HUES48 (cell line): Measurements from ENCODE around the gene TOMM70.
"Not testable (repeated sequence)": the region's sequence is repeated elsewhere in the genome, so short reads cannot be mapped to it uniquely, and the experiment has no call there.

Experiments used
- H3K27ac ChIP-seq: one replicate; pipeline ENCODE4 v1.7.0; 2013; ENCODE audit warnings: low read depth, low read length, inconsistent platforms
- H3K27me3 ChIP-seq: 2 replicates; pipeline ENCODE4 v1.6.1; 2013; ENCODE audit warnings: mild to moderate bottlenecking, low read length; ENCODE audit not compliant: control insufficient read depth, insufficient read depth
- H3K36me3 ChIP-seq: 2 replicates; pipeline ENCODE4 v1.6.1; 2013; ENCODE audit warnings: low read length; ENCODE audit not compliant: control insufficient read depth, insufficient read depth
- H3K4me1 ChIP-seq: 2 replicates; pipeline ENCODE4 v1.6.1; 2013; ENCODE audit warnings: mild to moderate bottlenecking, low read length; ENCODE audit not compliant: control insufficient read depth, insufficient read depth
- H3K4me3 ChIP-seq: 2 replicates; pipeline ENCODE4 v1.5.1; 2013; ENCODE audit warnings: mild to moderate bottlenecking, low read depth, low read length
- H3K9ac ChIP-seq: 2 replicates; pipeline ENCODE4 v1.6.1; 2013; ENCODE audit warnings: mild to moderate bottlenecking, low read depth, low read length, moderate library complexity
- H3K9me3 ChIP-seq: 2 replicates; pipeline ENCODE4 v1.6.1; 2013; ENCODE audit warnings: low read length; ENCODE audit not compliant: control insufficient read depth, insufficient read depth

The TOMM70 gene

GRCh38 chr3:100361897-100362296, 39.0 kb downstream of the TOMM70 start:
- Histone ChIP-seq H3K9ac (no peak overlapping the region), H3K4me1 (no peaks in the 10 kb centered on the region), H3K9me3 (no peaks in the 10 kb centered on the region), H3K27ac (no peak overlapping the region), H3K27me3 (no peaks in the 10 kb centered on the region), H3K4me3 (no peak overlapping the region), H3K36me3 (peaks cover 47% of the 10 kb centered on the region)

GRCh38 chr3:100360757-100361496, 40.0 kb downstream of the TOMM70 start:
- Histone ChIP-seq H3K27me3 (no peaks in the 10 kb centered on the region), H3K27ac (no peak overlapping the region), H3K4me1 (no peaks in the 10 kb centered on the region), H3K36me3 (peaks cover 43% of the 10 kb centered on the region), H3K4me3 (no peak overlapping the region), H3K9ac (no peak overlapping the region), H3K9me3 (no peaks in the 10 kb centered on the region)

DNA sequence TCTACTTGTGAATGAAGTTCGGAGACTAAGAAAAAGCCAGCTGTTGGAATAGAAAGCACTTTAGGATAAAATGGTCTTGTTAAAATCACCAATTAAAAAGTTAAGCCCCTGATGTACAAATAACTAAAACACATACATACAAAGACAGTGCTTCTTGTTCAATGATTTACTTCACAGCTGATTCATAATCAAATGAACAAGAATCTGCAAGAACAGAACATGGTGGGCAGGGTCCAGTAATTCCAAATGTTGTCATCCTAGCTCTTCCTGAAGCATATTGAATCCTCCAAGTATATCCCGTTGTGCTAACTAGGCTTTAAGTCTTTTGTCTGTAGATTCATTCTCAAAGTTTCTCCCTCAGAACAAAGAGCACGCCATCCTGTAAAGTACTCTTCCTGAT, 41.9 kb downstream of the TOMM70 start:
- Histone ChIP-seq H3K9ac (no peak overlapping the region), H3K9me3 (no peaks in the 10 kb centered on the region), H3K27me3 (no peaks in the 10 kb centered on the region), H3K36me3 (peaks cover 39% of the 10 kb centered on the region), H3K4me3 (no peak overlapping the region), H3K4me1 (no peaks in the 10 kb centered on the region), H3K27ac (no peak overlapping the region)

- Histone ChIP-seq H3K36me3 (peaks cover 38% of the 10 kb centered on the region), H3K4me3 (no peak overlapping the region), H3K4me1 (no peaks in the 10 kb centered on the region), H3K9ac (no peak overlapping the region), H3K27me3 (no peaks in the 10 kb centered on the region), H3K27ac (no peak overlapping the region), H3K9me3 (no peaks in the 10 kb centered on the region)
Measured at GRCh38 chr3:100358413-100358812, 42.5 kb downstream of the TOMM70 start.

- Histone ChIP-seq H3K36me3 (peaks cover 42% of the 10 kb centered on the region), H3K27ac (no peak overlapping the region), H3K27me3 (no peaks in the 10 kb centered on the region), H3K9me3 (no peaks in the 10 kb centered on the region), H3K4me3 (no peak overlapping the region), H3K9ac (no peak overlapping the region), H3K4me1 (no peaks in the 10 kb centered on the region)
Measured at GRCh38 chr3:100354850-100355249, 46.0 kb downstream of the TOMM70 start.

DNA sequence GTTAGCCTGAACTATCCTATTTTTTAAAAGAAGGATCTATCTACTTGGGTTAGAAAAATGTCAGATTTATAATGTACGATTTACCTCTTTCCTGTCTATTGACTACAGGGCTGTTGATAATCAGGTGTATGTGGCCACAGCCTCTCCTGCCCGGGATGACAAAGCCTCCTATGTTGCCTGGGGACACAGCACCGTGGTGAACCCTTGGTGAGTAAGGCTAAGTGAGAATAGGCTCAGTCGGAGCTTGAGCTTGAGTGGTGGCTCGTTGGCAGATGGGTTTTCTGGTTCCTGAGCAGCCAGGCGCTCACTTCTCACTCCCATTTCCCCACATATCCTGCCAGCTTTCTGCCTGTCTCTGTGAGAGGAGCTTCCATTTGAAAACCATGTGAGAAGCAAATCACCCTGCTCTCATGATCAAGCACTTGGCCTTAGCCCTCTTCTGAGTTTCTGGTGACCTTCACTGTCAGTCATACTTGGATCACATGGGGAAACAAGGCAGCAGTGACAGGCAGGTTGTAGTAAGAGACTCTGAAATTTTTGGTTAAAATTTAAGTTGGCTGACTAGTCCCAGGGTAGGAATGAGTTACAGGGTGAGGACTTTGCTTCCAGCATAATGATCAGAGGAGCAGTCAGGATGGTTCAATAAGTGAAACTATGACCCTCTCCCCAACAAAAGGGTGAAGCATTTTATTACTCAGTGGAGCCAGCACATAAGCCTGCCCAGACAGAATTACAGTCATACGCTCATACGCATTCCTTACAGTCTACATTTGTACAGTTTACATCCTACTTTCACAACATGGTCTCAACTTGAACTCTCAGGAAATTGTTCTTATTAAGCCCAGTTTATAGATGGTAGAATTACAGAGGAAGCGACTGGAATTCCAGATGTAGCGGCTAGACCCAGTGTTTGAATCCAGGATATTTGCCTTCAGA, 48.3 kb downstream of the TOMM70 start:
- H3K36me3 ChIP-seq = peaks cover 55% of the 10 kb centered on the region
- no peaks in the 10 kb centered on the region for H3K9me3 ChIP-seq
- H3K9ac ChIP-seq = no peak overlapping the region
- H3K27me3 ChIP-seq = no peaks in the 10 kb centered on the region
- no peaks in the 10 kb centered on the region for H3K4me1 ChIP-seq
- no peak overlapping the region for H3K4me3 ChIP-seq
- H3K27ac ChIP-seq = no peak overlapping the region

DNA sequence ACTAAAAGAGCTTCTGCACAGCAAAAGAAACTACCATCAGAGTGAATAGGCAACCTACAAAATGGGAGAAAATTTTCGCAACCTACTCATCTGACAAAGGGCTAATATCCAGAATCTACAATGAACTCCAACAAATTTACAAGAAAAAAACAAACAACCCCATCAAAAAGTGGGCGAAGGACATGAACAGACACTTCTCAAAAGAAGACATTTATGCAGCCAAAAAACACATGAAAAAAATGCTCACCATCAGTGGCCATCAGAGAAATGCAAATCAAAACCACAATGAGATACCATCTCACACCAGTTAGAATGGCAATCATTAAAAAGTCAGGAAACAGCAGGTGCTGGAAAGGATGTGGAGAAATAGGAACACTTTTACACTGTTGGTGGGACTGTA, 49.1 kb downstream of the TOMM70 start:
- not testable (repeated sequence) for H3K9ac ChIP-seq, H3K9me3 ChIP-seq, H3K27ac ChIP-seq, H3K4me3 ChIP-seq, H3K4me1 ChIP-seq, H3K27me3 ChIP-seq
- peaks cover 55% of the 10 kb centered on the region for H3K36me3 ChIP-seq

GRCh38 chr3:100348727-100349126, 52.2 kb downstream of the TOMM70 start:
- Histone ChIP-seq H3K27ac (no peak overlapping the region), H3K9me3 (no peaks in the 10 kb centered on the region), H3K36me3 (peaks cover 52% of the 10 kb centered on the region), H3K9ac (no peak overlapping the region), H3K4me1 (no peaks in the 10 kb centered on the region), H3K27me3 (no peaks in the 10 kb centered on the region), H3K4me3 (no peak overlapping the region)

GRCh38 chr3:100340527-100340926, 60.4 kb downstream of the TOMM70 start:
- H3K27me3 ChIP-seq = no peaks in the 10 kb centered on the region
- no peaks in the 10 kb centered on the region for H3K9me3 ChIP-seq
- H3K27ac ChIP-seq = no peak overlapping the region
- H3K4me3 ChIP-seq = no peak overlapping the region
- H3K9ac ChIP-seq = no peak overlapping the region
- H3K36me3 ChIP-seq = peaks cover 28% of the 10 kb centered on the region
- peaks cover 2% of the 10 kb centered on the region; the same call in 1 of the 2 replicates for H3K4me1 ChIP-seq

DNA sequence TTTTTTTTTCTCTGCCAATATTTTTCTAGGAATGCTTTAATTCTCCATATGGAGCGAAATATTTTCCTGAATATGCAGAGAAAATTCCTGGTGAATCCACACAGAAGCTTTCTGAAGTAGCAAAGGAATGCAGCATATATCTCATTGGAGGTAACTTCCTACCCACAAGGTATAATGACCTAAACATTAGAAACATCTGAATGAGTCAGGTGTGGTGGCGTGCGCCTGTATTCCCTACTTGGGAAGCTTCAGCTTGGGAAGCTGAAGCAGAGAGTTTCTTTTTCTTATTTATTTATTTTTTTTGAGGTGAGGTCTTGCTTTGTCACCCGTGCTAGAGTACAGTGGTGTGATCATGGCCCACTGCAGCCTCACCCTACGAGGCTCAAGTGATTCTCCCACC, 61.1 kb downstream of the TOMM70 start:
- no peak overlapping the region for H3K27ac ChIP-seq
- no peak overlapping the region for H3K9ac ChIP-seq
- peaks cover 7% of the 10 kb centered on the region; the same call in 1 of the 2 replicates for H3K4me1 ChIP-seq
- H3K27me3 ChIP-seq = no peaks in the 10 kb centered on the region
- no peak overlapping the region for H3K4me3 ChIP-seq
- peaks cover 26% of the 10 kb centered on the region for H3K36me3 ChIP-seq
- H3K9me3 ChIP-seq = no peaks in the 10 kb centered on the region

- no peak overlapping the region for H3K4me3 ChIP-seq
- peaks cover 3% of the 10 kb centered on the region; the same call in 1 of the 2 replicates for H3K27me3 ChIP-seq
- peaks cover 7% of the 10 kb centered on the region; the same call in 1 of the 2 replicates for H3K4me1 ChIP-seq
- no peaks in the 10 kb centered on the region for H3K9me3 ChIP-seq
- no peak overlapping the region for H3K9ac ChIP-seq
- H3K36me3 ChIP-seq = peaks cover 21% of the 10 kb centered on the region
- no peak overlapping the region for H3K27ac ChIP-seq
Measured at GRCh38 chr3:100338911-100339310, 62.0 kb downstream of the TOMM70 start.
